Panc1 (cell line): Measurements from ENCODE around the gene USP9Y. TPM values are rescaled to one million over a fixed set of nuclear protein-coding genes. Genes with fewer than 3 reads are reported as not detected.

Source experiments
- ATAC-seq: fragments of 200-7000 bp; cut with Tn5 transposase; 2 replicates; pipeline ENCODE4 v1.9.1; 2020; ENCODE audit warnings: mild to moderate bottlenecking, moderate library complexity
- BruUV-seq: library from RNA; stranded (reverse); fragments of 400-500 nt; replicated peaks from 2 replicates; lab custom pipeline; 2021; lab: Mats Ljungman, UMichigan
- CTCF ChIA-PET: fragments of 300-600 bp; sonication (Branson Sonifier 250); formaldehyde crosslinking; loops from one replicate; lab custom pipeline; 2022; ENCODE audit warnings: antibody characterized with exemption; lab: Charles Lee
- POLR2A ChIA-PET: fragments of 300-600 bp; sonication (Branson Sonifier 250); formaldehyde crosslinking; loops from one replicate; lab custom pipeline; 2022; ENCODE audit warnings: antibody characterized with exemption; lab: Charles Lee
- DNase-seq: peaks from one replicate; pipeline ENCODE4 v3.0.0-alpha.2; 2010; ENCODE audit warnings: low read depth, low spot score
- H3K27ac ChIP-seq: 2 replicates; pipeline ENCODE4 v1.5.1; 2011; ENCODE audit warnings: mild to moderate bottlenecking, low read length, inconsistent platforms
- H3K27me3 ChIP-seq: fragments of 200-500 bp; sonication (Bioruptor generic); 2 replicates; pipeline ENCODE4 v1.6.0; 2014; ENCODE audit warnings: low read length, inconsistent platforms; ENCODE audit not compliant: control insufficient read depth, insufficient read depth
- H3K36me3 ChIP-seq: fragments of 200-500 bp; sonication (Bioruptor generic); 2 replicates; pipeline ENCODE4 v1.5.1; 2014; ENCODE audit warnings: inconsistent platforms, mild to moderate bottlenecking, low read length, moderate library complexity; ENCODE audit not compliant: control insufficient read depth, insufficient read depth
- H3K4me1 ChIP-seq: 2 replicates; pipeline ENCODE4 v1.5.1; 2011; ENCODE audit warnings: inconsistent platforms, mild to moderate bottlenecking, low read length, moderate library complexity; ENCODE audit not compliant: control insufficient read depth, insufficient read depth
- H3K4me3 ChIP-seq, 2 experiments: 2 replicates each; pipeline ENCODE4 v1.5.1; 2011 to 2012; ENCODE audit warnings: low read depth in 2 of 2, low read length in 2 of 2, mild to moderate bottlenecking in 2 of 2, inconsistent platforms in 1 of 2, moderate library complexity in 1 of 2
- H3K9me3 ChIP-seq: fragments of 200-500 bp; sonication (Bioruptor generic); 2 replicates; pipeline ENCODE4 v1.5.1; 2014; ENCODE audit warnings: low read depth, mild to moderate bottlenecking, inconsistent platforms, low read length, moderate library complexity; ENCODE audit not compliant: control insufficient read depth, insufficient read depth
- POLR2AphosphoS5 ChIP-seq: IDR thresholded peaks from 2 replicates; pipeline ENCODE4 v1.6.1; 2012; ENCODE audit warnings: mild to moderate bottlenecking, low read depth, low read length, moderate library complexity
- SIN3A ChIP-seq: IDR thresholded peaks from 2 replicates; pipeline ENCODE4 v1.6.1; 2012; ENCODE audit warnings: low read depth, mild to moderate bottlenecking, low read length, moderate library complexity, borderline replicate concordance; ENCODE audit not compliant: insufficient read depth
- TCF7L2 ChIP-seq: IDR thresholded peaks from 2 replicates; pipeline ENCODE4 v1.6.1; 2011; ENCODE audit warnings: mild to moderate bottlenecking, low read depth, low read length, inconsistent platforms
- in situ Hi-C: cut with HindIII; loops from 2 replicates; pipeline ENCODE4 v1.10.0; 2016; ENCODE audit warnings: low sequenced_read_pairs, low pct_unique_long_range_greater_than_20kb
- intact Hi-C: fragments of 100-400 bp; cut with micrococcal nuclease; formaldehyde crosslinking; loops from one replicate; pipeline ENCODE4 v1.10.0; 2022; ENCODE audit not compliant: unreplicated experiment
- total RNA-seq: library from RNA; stranded (reverse); gene quantifications from one replicate; pipeline ENCODE4 v1.2.1, GENCODE V29; 2021; ENCODE audit not compliant: unreplicated experiment
- TF ChIP-seq, protein P1 (sequence below), 2 experiments: IDR thresholded peaks; 2 replicates each; pipeline ENCODE4 v1.6.1; 2011 to 2012; ENCODE audit warnings: low read depth in 2 of 2, control low read depth in 1 of 2, low read length in 1 of 2, mild to moderate bottlenecking in 1 of 2, moderate library complexity in 1 of 2; ENCODE audit not compliant: insufficient read depth in 1 of 2
- TF ChIP-seq, protein P2 (sequence below): fragments of 450-650 bp; IDR thresholded peaks from 2 replicates; pipeline ENCODE4 v1.5.1; 2017; ENCODE audit warnings: mild to moderate bottlenecking

USP9Y gene
- total RNA-seq, 1 experiment from 2014 or later: 0.05 TPM

DNA sequence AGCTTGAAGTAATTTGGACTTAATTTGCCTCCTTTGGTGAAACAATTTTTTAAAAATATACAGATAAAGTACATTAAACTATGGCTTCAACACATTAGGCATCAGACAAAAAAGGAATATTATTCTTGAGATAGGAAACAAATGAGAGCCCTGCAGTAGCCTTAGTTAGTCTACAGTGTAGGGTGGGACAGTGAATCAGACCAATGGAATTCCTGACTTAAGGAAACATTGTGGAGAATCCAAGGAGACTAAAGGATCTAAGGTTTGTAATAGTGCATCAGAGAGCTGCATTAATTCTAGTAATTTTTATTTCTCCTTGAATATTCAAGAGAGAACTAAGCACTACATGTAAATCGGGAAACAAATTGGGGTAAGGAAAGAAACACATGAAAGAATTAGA lies 125.8 kb downstream of the USP9Y start:
- H3K27me3 ChIP-seq: no peaks in the 10 kb centered on the region
- no peaks in the 10 kb centered on the region for H3K36me3 ChIP-seq
- H3K9me3 ChIP-seq: no peaks in the 10 kb centered on the region
- ChIA-PET POLR2A (no interaction called here), CTCF (no interaction called here)
- in situ Hi-C loops: no loop called here
- intact Hi-C loops: no loop called here
- H3K4me1 ChIP-seq: no peaks in the 10 kb centered on the region
- ATAC-seq (no peak), DNase-seq (no peak)
- H3K4me3 ChIP-seq: no peak overlapping the region
- no peak for TF ChIP-seq TCF7L2
- TF ChIP-seq, protein P1, sequence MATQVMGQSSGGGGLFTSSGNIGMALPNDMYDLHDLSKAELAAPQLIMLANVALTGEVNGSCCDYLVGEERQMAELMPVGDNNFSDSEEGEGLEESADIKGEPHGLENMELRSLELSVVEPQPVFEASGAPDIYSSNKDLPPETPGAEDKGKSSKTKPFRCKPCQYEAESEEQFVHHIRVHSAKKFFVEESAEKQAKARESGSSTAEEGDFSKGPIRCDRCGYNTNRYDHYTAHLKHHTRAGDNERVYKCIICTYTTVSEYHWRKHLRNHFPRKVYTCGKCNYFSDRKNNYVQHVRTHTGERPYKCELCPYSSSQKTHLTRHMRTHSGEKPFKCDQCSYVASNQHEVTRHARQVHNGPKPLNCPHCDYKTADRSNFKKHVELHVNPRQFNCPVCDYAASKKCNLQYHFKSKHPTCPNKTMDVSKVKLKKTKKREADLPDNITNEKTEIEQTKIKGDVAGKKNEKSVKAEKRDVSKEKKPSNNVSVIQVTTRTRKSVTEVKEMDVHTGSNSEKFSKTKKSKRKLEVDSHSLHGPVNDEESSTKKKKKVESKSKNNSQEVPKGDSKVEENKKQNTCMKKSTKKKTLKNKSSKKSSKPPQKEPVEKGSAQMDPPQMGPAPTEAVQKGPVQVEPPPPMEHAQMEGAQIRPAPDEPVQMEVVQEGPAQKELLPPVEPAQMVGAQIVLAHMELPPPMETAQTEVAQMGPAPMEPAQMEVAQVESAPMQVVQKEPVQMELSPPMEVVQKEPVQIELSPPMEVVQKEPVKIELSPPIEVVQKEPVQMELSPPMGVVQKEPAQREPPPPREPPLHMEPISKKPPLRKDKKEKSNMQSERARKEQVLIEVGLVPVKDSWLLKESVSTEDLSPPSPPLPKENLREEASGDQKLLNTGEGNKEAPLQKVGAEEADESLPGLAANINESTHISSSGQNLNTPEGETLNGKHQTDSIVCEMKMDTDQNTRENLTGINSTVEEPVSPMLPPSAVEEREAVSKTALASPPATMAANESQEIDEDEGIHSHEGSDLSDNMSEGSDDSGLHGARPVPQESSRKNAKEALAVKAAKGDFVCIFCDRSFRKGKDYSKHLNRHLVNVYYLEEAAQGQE (IDR thresholded peaks at IDR 0.05; ENCODE audit: insufficient read depth in 1 of 2, low read depth in 2 of 2, low read length in 1 of 2): no peak
- no peak for TF ChIP-seq SIN3A
- TF ChIP-seq, protein P2, sequence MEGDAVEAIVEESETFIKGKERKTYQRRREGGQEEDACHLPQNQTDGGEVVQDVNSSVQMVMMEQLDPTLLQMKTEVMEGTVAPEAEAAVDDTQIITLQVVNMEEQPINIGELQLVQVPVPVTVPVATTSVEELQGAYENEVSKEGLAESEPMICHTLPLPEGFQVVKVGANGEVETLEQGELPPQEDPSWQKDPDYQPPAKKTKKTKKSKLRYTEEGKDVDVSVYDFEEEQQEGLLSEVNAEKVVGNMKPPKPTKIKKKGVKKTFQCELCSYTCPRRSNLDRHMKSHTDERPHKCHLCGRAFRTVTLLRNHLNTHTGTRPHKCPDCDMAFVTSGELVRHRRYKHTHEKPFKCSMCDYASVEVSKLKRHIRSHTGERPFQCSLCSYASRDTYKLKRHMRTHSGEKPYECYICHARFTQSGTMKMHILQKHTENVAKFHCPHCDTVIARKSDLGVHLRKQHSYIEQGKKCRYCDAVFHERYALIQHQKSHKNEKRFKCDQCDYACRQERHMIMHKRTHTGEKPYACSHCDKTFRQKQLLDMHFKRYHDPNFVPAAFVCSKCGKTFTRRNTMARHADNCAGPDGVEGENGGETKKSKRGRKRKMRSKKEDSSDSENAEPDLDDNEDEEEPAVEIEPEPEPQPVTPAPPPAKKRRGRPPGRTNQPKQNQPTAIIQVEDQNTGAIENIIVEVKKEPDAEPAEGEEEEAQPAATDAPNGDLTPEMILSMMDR: no peak
- TF ChIP-seq POLR2AphosphoS5: no peak
- no TSS peak for BruUV-seq
- H3K27ac ChIP-seq: no peak overlapping the region

DNA sequence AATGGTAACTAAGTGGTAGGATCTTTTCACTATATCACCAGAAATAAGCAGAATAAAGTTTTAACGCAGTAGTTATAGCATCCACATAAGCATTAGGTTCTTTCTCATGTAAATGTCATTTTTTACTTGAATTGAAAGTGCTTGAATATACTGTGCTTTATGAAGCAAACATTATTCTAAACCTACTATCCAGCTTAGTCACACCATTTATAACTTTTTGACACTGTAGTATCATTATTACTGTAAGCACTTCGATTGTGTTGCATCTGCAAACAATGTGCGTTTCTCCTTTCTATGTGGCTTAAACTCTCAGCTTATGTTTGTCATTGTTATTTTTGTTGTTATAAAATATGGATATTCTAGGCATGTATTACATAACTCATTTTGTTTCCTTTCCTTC lies 132.3 kb downstream of the USP9Y start:
- ATAC-seq (no peak), DNase-seq (no peak)
- H3K4me3 ChIP-seq: no peak overlapping the region
- in situ Hi-C loops (no loop called here), intact Hi-C loops (no loop called here)
- no peaks in the 10 kb centered on the region for H3K36me3 ChIP-seq
- H3K27me3 ChIP-seq: no peaks in the 10 kb centered on the region
- H3K9me3 ChIP-seq: no peaks in the 10 kb centered on the region
- no peaks in the 10 kb centered on the region for H3K4me1 ChIP-seq
- no TSS peak for BruUV-seq
- CTCF ChIA-PET: no interaction called here
- no peak overlapping the region for H3K27ac ChIP-seq
- TF ChIP-seq, protein P1 (IDR thresholded peaks at IDR 0.05; ENCODE audit: insufficient read depth in 1 of 2, low read depth in 2 of 2, low read length in 1 of 2): no peak
- TF ChIP-seq TCF7L2 (no peak), POLR2AphosphoS5 (no peak), SIN3A (no peak)
- TF ChIP-seq, protein P2: no peak
- POLR2A ChIA-PET: no interaction called here
